Measurements from ENCODE around the gene ABHD14A.

ABHD14A gene

DNA sequence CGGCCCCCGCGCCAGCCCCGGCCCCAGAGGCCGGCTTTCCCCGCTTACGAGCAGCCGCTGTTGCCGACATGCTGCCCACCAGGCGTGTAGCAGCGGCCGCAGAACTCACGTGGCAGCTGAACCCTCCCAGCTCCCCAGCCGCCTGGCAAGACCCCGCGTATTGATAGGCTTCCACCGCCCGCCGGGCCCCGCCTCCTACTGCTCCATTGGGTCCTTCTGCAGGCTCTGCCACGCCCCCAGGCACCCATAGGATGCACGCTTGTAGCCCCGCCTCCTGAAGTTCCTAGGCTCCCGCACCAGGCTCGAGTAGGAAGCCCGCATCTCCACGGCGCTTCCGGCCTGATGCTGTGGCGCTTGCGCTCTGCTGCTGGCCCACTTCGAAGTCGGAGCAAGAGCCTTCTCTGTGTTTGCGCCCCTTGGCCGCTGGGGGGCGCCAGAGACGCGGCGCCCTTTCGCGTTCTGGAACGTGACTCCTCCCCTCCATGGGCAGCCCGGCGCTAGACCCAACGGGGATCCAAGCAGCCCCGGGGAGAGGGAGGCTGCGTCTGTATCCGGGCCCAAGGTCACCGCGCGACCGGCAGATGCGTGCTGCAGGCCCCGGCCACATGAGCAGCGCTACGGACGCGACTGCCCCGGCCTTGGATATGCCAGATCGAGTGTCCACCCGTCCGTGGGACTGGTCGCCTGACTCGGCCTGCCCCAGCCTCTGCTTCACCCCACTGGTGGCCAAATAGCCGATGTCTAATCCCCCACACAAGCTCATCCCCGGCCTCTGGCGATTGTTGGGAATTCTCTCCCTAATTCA is 32.9 kb upstream of the ABHD14A start, which contains the start of the genes PARP3 and RRP9:
TSS of gene PARP3 (plus strand) at position 566 of the 805 bp plus-strand sequence. CDS start 993 bp downstream, outside the sequence.
TSS of gene RRP9 (minus strand) at position 107 of the 805 bp plus-strand sequence. CDS start at position 70, 37 bp downstream.
- peak; percentile 88 for DNase-seq

DNA sequence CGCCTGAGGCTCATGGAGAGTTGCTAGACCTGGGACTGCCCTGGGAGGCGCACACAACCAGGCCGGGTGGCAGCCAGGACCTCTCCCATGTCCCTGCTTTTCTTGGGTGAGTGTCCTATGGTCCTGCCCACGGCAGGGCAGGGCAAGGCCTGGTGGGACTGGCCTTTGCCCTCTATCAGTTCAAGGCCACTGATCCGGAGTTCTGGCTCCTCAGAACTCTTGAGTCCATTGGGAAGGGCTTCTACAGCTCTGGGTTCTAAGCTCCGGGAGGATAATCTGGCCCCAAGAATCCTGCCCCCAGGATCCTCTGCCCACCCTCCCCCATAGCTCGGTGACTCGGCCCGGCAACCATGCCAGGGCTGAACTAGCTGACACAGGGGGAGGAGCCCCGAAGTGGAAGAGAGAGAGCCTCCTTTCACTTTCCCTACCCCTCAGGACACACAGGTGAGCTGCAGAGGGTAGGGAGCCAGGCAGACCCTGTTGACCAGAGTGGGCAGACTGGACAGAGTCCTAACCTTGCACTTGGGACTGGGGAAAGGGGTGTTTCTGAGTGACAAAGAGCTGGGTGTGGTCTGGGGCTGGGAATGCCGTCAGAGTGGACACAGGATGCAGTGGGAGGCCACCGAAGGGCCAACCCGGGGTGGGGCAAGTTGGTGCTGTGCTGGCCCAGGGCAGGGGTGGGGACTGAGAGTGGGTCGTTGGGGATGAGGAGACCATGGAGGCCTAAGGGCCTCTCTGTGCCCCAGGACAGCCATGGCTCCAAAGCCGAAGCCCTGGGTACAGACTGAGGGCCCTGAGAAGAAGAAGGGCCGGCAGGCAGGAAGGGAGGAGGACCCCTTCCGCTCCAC is 32.0 kb upstream of the ABHD14A start:
- DNase-seq = no peak

DNA sequence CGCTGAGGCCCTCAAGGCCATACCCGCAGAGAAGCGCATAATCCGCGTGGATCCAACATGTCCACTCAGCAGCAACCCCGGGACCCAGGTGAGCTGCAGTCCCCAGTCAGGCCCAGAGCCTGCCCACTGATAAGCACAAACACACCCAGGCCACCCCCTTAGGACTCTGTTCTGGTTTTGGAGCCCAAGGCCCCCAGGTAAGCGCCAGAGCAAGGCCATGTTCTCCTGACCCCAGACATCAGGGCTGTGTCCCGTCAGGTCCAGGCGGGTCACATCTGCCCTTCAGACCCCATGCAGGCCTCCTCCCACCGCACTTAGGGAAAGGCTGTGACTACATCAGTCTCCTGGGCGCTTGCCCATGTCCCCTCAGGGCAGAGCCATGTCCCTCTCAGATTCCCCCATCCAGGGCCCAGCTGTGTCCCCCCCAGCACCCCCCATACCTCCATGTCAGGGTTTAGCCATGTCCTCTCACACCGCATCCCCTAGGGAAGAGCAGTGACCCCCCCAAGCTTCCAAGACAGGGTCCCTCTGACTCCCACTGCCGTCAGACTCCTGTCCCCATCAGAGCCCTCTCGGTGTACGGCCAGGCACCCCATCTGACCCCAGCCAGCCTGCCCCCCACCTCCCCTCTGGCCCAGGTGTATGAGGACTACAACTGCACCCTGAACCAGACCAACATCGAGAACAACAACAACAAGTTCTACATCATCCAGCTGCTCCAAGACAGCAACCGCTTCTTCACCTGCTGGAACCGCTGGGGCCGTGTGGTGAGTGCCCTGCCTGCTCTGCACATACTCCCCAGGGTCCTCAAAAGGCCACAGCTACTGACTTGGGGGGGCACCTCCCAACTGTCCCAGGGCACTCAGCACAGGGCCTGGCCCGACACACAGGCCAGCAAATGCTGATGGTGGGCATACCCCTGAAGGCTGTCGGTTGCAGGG is 31.1 kb upstream of the ABHD14A start:
- DNase-seq = no peak

DNA sequence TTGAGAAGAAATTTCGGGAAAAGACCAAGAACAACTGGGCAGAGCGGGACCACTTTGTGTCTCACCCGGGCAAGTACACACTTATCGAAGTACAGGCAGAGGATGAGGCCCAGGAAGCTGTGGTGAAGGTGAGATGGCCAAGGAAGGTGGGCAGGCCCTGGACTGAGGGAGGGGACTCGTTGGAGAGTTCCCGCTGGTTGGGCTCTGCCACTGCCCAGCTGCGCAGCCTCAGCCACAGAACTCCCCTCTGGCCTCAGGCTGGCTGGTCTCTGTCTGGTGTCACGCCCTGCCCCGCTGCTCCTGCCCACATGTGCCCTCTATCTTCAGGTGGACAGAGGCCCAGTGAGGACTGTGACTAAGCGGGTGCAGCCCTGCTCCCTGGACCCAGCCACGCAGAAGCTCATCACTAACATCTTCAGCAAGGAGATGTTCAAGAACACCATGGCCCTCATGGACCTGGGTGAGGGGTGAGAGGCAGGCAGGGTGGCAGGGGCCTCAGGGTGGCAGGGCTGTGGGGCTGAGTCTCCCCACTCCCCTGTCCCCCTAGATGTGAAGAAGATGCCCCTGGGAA is 30.3 kb upstream of the ABHD14A start:
- no peak for DNase-seq

DNA sequence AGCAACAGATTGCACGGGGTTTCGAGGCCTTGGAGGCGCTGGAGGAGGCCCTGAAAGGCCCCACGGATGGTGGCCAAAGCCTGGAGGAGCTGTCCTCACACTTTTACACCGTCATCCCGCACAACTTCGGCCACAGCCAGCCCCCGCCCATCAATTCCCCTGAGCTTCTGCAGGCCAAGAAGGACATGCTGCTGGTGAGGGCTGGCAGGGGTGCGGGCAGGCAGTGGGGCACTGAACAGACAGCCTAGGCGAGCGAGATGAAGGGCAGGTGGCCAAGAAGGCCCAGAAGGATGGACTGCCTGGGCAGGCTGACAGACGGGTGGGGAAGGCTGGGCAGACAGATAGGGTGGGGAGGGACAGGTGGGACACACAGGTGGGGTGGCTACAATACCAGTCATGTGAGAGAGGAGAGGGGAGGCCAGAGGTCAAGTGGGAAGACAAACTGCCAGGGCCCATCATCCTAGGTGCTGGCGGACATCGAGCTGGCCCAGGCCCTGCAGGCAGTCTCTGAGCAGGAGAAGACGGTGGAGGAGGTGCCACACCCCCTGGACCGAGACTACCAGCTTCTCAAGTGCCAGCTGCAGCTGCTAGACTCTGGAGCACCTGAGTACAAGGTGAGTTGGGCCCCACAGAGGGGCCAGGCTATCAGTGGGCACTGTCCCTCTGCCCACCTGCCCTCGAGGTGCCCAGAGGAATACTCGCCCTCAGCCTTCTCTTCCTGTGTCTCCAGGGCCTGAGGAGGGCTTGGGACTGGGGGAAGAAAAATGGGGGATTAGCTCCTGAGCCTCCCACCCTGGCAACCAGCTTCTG is 29.6 kb upstream of the ABHD14A start:
- no peak for DNase-seq

DNA sequence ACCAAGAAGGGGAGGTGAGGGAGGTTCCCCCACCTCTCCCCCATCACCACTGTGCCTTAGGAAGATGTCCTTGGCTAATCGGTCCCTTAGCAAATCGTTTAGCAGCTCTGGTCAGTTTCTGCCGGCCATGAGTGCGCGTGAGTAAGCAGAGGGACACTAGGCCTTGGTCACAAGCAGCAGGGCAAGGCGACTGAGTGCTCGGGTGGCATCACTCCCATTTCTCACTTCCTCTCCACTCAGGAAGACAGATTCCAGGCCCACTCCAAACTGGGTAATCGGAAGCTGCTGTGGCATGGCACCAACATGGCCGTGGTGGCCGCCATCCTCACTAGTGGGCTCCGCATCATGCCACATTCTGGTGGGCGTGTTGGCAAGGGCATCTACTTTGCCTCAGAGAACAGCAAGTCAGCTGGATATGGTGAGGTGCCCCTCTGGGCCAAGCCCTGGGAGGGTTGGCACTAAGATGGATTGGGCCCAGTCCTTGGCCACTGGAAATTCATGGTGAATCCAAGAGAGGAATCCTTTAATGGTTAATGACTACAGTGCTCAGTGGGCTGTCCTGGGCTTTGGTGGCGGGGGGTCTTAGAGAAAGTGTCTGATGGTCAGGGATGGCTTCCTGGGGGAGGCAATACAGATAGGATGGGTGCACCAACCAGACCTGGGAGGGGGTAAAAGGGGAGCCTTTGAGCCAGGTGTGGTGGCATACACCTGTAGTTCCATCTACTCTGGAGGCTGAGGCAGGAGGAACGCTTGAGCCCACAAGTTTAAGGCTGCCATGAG is 28.7 kb upstream of the ABHD14A start:
- DNase-seq = no peak

DNA sequence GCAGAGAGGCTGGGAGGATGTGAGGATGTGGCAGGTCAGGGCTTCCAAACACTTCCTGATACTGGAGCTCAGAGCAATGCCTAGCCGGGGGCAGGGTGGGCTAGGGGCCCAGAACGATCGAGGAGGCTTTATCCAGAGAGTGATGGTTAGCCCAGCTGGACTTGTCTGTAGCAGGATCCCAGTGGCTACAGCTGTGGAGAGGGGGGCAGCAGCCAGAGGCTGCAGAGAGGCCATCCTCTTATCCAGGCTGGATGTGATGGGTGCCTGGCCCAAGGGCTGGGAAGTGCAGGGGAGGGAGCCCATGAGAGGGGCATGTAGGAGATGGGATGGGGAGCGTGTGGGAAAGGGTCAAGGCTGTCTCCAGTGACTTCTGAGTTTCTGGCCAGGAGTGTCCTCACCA is 28.1 kb upstream of the ABHD14A start:
- no peak for DNase-seq

DNA sequence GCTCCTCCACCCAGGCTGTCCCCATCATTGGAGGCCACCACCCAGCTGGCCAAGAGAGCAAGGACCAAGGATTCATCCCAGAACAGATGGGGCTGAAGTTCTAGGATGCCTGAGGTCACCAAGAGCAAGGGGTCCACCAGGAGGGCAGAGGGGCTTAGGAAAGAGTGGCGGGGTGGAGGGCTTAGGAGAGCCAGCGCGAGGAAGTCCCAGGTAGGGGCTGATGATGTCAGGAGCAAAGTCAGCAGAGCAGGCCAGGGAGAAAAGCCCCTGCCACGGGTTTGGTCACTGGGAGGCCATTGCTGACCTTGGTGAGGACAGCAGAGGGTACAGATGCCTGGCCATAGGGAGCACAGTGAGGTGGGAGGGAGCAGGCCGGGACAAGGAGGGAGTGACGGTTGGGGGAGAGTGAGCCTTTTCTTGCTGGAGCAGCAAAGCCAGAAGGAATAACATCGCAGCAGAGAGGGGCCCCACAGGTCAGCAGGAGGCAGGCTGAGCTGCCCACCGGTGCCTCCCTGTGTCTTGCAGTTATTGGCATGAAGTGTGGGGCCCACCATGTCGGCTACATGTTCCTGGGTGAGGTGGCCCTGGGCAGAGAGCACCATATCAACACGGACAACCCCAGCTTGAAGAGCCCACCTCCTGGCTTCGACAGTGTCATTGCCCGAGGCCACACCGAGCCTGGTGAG is 27.5 kb upstream of the ABHD14A start:
- no peak for DNase-seq

DNA sequence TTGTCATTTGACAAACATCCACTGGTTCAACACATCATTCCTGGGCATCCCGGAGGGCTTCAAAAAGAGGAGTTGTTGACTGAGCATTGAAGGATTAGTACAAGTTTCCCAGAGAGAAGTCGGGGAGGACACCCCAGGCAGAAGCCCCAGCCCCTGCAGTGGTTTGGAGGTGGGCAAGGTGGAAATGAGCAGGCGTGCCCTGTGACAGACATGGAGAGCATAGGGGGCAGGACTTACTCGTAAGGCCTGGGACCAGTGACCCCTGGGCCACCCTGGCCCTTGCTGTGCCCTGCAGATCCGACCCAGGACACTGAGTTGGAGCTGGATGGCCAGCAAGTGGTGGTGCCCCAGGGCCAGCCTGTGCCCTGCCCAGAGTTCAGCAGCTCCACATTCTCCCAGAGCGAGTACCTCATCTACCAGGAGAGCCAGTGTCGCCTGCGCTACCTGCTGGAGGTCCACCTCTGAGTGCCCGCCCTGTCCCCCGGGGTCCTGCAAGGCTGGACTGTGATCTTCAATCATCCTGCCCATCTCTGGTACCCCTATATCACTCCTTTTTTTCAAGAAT is 26.8 kb upstream of the ABHD14A start:
- DNase-seq = no peak

DNA sequence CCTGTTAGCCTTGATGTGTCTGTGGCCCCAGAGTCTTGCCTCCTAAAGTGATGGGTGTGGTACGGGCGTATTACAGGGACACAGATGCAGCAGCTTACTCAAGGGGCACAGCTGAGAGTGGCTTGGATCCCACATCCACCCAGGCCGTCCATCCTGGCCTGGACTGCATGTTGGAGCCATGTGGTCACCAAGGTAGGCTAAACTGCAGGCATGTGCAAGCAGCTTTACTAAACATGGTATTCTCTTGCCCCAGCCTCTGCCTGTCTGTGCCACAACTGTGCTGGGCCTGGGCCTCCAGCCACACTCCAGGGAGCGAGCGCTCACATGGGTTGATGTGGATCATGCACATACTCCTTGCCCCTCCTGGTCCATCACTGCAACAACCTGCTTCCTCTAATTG is 25.7 kb upstream of the ABHD14A start:
- no peak for DNase-seq

DNA sequence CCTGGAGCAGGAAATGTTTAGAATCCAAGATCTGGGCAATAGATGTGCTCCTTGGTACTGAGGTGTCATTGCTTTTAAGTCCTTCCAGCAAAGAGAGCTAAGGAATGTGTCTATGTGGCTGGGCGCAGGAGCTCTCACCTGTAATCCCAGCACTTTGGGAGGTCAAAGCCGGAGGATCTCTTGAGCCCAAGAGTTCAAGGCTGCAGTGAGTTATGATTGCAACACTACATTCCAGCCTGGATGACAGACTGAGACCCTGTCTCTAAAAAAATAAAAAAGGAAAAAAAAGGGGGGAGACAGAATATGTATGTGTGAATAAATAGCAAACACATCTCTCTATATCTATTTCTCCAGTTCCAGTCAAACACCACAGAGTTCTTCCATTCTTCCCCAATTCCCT is 24.0 kb upstream of the ABHD14A start:
- DNase-seq = no peak

DNA sequence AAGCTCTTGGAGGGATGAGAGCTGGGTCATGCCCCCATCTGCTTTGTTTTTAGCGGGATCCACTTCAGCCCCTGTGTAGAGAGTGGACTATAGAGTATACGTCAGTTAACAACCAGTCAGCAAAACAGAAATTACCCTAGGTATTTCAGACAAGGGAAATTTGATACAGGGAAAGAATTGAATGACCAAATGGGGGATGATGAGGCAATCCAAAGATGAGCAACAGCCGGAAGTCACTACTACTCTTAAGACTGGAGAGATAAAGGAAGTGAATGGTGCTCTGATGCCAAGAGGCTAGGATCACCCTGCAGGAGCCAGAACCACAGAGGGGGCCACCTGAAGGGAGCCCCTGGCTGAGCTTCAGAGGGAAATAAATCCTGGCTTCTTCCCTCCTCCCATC is 21.4 kb upstream of the ABHD14A start:
- no peak for DNase-seq

DNA sequence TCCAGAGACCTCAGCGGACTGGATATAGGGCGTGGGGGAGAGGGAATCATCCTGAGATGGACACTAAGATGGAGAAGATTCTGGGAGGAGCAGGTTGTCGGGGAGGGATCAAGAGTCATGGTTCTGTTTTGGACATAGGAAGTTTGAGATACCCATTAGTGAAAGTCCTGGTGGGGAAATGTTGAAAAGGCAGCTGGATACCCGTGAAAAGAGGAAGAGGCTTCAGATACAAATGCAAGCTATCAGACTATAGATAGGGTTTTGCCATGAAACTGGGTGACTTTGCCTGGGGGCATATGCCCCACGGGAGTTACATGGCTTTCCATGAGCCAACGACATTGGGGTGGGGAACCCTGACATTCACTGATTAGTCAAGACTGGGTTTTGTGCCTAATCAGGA is 20.8 kb upstream of the ABHD14A start:
- DNase-seq = no peak

DNA sequence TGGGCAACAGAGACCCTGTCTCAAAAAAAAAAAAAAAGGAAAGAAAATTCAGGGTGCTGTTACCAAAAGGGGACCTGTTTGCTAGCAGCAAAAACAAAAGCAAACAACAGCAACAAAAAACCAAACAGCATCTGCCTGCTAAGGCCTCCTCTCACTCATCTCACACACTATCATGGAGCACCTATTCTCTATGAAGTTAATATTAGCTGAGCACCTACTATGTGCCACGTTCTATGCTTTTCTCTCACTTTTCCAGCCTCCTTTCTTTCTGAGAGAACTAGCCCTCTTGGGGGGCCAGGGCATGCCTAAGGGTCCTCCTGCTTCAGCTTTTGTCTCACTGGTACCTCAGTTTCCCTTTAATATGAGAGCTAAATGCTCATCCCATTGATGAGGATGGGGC is 20.2 kb upstream of the ABHD14A start:
- DNase-seq = no peak

DNA sequence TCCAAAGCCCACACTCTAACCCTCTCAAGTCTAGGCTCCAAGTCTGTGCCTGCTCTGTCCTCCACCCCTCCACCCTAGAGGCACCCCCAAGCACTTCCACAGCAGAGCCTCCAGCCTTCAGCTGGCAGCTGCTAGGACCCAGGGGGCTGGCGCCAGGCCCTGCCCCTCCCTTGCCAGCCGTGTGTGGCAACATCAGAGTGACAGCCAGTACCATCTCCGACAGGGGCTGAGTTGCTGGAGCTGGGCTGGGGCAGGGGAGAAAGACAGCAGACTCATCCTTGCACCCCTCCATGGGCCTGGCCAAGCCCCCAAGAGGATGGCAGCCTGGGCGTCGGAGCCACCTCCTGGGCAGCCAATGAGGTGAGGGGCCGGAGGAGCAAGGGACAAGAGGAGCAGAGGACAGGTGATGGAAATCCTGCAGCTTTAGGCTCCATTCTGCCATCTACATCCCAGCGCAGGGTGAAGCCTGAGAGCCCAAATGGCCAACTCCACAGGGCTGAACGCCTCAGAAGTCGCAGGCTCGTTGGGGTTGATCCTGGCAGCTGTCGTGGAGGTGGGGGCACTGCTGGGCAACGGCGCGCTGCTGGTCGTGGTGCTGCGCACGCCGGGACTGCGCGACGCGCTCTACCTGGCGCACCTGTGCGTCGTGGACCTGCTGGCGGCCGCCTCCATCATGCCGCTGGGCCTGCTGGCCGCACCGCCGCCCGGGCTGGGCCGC is 19.5 kb upstream of the ABHD14A start, which contains the start of gene GPR62:
TSS of gene GPR62 (plus strand) at position 207 of the 718 bp plus-strand sequence. CDS start at position 479, 272 bp downstream.
- DNase-seq = no peak

DNA sequence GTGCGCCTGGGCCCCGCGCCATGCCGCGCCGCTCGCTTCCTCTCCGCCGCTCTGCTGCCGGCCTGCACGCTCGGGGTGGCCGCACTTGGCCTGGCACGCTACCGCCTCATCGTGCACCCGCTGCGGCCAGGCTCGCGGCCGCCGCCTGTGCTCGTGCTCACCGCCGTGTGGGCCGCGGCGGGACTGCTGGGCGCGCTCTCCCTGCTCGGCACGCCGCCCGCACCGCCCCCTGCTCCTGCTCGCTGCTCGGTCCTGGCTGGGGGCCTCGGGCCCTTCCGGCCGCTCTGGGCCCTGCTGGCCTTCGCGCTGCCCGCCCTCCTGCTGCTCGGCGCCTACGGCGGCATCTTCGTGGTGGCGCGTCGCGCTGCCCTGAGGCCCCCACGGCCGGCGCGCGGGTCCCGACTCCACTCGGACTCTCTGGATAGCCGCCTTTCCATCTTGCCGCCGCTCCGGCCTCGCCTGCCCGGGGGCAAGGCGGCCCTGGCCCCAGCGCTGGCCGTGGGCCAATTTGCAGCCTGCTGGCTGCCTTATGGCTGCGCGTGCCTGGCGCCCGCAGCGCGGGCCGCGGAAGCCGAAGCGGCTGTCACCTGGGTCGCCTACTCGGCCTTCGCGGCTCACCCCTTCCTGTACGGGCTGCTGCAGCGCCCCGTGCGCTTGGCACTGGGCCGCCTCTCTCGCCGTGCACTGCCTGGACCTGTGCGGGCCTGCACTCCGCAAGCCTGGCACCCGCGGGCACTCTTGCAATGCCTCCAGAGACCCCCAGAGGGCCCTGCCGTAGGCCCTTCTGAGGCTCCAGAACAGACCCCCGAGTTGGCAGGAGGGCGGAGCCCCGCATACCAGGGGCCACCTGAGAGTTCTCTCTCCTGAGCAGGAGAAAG is 18.7 kb upstream of the ABHD14A start:
- peak; percentile 21 for DNase-seq

DNA sequence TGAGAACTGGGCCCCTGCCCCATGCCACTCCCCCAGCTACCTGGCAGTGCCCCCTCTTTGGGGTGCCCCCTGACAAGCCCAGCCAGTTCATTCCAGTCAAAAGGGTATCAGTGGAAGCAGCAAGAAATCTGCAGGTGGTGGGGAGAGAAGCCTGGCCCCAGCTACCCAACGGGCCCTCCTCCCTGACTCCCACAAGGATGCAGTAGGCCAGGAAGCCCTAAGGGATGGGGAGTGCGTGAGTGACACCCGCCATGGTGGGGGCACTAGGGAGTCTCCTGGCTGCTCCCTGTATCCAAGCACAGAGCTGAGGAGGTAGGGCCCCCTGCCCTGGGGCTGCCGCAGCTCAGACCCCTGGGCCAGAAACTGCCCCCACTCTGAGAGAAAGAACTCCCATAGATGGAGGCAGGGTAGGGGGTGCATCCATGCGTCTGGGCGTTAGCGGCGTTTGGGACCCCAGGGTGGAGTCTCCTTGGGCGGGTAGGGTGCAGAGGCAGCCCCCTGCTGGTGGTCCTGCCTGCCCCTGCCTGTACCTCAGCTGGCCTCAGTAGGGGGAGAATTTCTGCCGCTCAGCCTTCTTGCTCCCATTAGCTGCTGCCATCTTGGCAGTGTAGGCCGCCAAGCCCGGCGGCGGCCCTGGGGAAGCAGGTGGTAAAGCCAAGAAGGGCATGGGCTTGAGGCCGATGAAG is 17.2 kb upstream of the ABHD14A start:
- no peak for DNase-seq

Data from NCI-H1694 treated with DMSO at 0.1 percent for 48 hours (cell line).